ENCODE data around the gene ERN1.

Gene ERN1

DNA sequence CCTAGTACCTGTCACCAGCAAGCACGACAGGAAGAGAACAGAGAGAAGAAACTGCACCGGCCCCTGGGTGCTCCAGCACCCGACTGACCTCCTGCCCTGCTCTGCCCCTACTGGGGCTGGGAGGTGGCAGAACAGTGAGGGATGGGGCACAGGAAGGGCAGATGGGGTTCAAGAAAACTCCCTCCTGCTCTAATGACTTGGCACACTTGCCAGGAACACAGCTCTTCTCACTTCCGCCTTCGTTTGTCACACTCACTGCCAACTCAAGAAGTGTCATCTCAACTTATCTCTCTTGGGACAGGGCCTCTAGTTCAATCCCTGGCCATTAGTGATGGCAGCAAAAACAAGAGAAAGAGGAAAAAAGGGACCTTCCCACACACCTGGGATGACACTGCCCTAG, 66.9 kb downstream of the ERN1 start:
- Histone ChIP-seq H3K4me3 (no peak overlapping the region), H3K27ac (no peak overlapping the region), H3K27me3 (no peaks in the 10 kb centered on the region), H3K9me3 (no peaks in the 10 kb centered on the region), H3K36me3 (peaks cover 14 to 95% (median 43%) of the 10 kb centered on the region in 3 donors), H3K4me1 (no peaks in the 10 kb centered on the region)
- intact Hi-C loops (cut with DNase I; ENCODE audit: low total_unique reads) = loop anchor here (10.0 kb wide), 1 partner anchor 72 kb away; the partner anchor contains the start of gene ERN1
- no peak for DNase-seq
- TF ChIP-seq, protein P1, sequence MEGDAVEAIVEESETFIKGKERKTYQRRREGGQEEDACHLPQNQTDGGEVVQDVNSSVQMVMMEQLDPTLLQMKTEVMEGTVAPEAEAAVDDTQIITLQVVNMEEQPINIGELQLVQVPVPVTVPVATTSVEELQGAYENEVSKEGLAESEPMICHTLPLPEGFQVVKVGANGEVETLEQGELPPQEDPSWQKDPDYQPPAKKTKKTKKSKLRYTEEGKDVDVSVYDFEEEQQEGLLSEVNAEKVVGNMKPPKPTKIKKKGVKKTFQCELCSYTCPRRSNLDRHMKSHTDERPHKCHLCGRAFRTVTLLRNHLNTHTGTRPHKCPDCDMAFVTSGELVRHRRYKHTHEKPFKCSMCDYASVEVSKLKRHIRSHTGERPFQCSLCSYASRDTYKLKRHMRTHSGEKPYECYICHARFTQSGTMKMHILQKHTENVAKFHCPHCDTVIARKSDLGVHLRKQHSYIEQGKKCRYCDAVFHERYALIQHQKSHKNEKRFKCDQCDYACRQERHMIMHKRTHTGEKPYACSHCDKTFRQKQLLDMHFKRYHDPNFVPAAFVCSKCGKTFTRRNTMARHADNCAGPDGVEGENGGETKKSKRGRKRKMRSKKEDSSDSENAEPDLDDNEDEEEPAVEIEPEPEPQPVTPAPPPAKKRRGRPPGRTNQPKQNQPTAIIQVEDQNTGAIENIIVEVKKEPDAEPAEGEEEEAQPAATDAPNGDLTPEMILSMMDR (IDR thresholded peaks at IDR 0.05) = no peak

DNA sequence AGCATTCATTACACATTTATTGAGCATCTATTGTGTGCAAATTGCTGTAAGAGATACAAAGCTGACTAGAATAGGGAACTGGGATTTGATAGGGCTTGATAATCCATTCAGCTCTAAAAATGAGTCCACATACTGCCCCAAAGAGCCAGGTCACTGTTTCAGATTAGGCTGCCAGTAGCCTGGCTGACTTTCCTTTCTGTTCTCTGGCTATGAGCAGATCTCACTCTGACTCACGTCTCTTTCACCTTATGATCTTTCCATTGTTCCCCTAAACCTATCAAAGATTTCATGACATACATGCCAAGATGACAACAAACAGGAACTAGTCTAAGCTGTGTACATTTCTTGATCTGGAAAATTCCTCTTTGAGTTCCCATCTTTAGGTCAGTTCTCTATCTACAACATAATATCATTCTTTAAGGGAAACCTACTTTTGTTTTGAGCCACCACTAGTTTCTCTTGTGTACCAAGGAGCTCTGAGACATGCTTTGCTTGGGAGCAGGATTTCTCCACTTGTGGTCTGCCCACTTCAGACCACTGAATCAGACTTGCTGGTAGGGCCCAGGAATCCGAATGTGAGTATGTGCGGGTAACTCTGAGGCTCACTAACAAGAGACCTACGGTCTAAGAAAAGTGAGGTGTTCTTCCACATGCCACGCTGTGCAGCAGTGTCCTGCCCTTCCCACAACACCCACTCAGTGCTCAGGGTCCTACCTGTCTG, 68.6 kb downstream of the ERN1 start:
- H3K4me3 ChIP-seq = no peak overlapping the region
- H3K27ac ChIP-seq = no peak overlapping the region
- TF ChIP-seq, protein P1 (IDR thresholded peaks at IDR 0.05) = no peak
- no peaks in the 10 kb centered on the region for H3K4me1 ChIP-seq
- no peaks in the 10 kb centered on the region for H3K9me3 ChIP-seq
- intact Hi-C loops (cut with DNase I; ENCODE audit: low total_unique reads) = loop anchor here (10.0 kb wide), 1 partner anchor 73 kb away; the partner anchor contains the start of gene ERN1
- H3K36me3 ChIP-seq = peaks cover 19 to 94% (median 36%) of the 10 kb centered on the region in 3 donors
- H3K27me3 ChIP-seq = no peaks in the 10 kb centered on the region
- no peak for DNase-seq

DNA sequence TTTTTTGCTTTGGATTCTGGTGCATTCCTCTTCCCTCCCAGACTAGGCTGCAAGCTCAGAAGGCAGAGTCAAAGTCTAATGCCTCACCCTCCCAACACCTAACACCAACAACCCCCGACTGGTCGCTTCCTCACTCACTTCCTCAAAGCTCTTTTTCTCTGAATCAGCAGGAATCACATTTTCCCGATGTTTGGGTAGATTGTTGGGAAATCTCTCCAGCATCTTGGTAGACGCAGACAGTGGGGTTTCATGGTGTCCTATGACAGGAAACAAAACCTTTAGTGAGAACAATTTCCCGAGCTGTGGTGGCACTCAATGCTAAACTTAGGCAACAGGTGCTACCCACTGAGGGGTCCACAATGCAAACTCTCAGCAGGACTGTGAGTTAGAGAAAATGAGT, 69.6 kb downstream of the ERN1 start:
- peaks cover 29 to 94% (median 43%) of the 10 kb centered on the region in 3 donors for H3K36me3 ChIP-seq
- no peak for DNase-seq
- no peaks in the 10 kb centered on the region for H3K27me3 ChIP-seq
- H3K4me3 ChIP-seq = no peak overlapping the region
- no peaks in the 10 kb centered on the region for H3K9me3 ChIP-seq
- no peaks in the 10 kb centered on the region for H3K4me1 ChIP-seq
- TF ChIP-seq, protein P1 (IDR thresholded peaks at IDR 0.05) = no peak
- intact Hi-C loops (cut with DNase I; ENCODE audit: low total_unique reads) = loop anchor here (10.0 kb wide), 1 partner anchor 74 kb away; the partner anchor contains the start of gene ERN1
- H3K27ac ChIP-seq = no peak overlapping the region

DNA sequence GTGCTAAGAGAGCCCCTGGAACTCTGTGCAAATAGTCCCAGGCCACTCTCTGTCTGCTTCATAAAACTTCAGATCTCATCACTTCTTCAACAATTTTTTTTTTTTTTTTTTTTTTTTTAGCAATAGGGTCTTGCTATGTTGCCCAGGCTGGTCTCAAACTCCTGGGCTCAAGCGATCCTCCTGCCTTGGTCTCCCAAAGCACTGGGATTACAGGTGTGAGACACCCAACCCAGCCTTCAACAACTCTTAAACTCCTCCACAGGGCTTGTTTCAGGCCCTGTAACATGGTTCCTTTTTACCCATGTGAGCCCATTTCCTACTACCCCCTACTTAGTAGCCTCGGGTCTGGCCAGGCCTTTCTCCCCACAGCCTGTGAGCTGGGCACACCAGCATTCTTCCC, 70.2 kb downstream of the ERN1 start:
- H3K4me1 ChIP-seq = no peaks in the 10 kb centered on the region
- TF ChIP-seq, protein P1 (IDR thresholded peaks at IDR 0.05) = no peak
- peaks cover 33 to 94% (median 48%) of the 10 kb centered on the region in 3 donors for H3K36me3 ChIP-seq
- H3K27ac ChIP-seq = no peak overlapping the region
- H3K27me3 ChIP-seq = no peaks in the 10 kb centered on the region
- no peaks in the 10 kb centered on the region for H3K9me3 ChIP-seq
- intact Hi-C loops (cut with DNase I; ENCODE audit: low total_unique reads) = loop anchor here (10.0 kb wide), 2 partner anchors 75 to 235 kb away; partner anchors contain the start of gene ERN1
- H3K4me3 ChIP-seq = no peak overlapping the region
- no peak for DNase-seq

DNA sequence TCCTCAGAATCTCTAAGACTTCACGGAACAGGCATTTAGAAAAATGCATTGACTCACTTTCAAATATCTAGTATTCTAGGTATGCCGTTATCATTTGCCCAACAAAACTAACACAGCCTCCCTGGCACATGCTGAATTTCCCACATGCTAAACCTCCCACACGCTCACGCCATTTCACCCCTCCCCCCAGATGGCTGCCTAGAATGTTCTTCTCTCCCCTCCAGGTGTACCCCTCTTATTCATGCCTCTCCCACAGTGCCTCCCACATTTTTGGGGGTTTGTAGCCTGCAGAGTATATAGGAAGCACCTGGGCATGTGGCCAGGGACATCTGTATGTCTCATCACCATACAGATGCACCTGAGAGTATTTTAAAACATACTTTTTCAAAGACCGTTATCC, 71.3 kb downstream of the ERN1 start:
- intact Hi-C loops (cut with DNase I; ENCODE audit: low total_unique reads) = loop anchor here (10.0 kb wide), 1 partner anchor 236 kb away; no protein-coding TSS in a partner anchor
- DNase-seq = no peak
- H3K9me3 ChIP-seq = no peaks in the 10 kb centered on the region
- no peak overlapping the region for H3K4me3 ChIP-seq
- peaks cover 41 to 94% (median 60%) of the 10 kb centered on the region in 3 donors for H3K36me3 ChIP-seq
- no peaks in the 10 kb centered on the region for H3K4me1 ChIP-seq
- no peaks in the 10 kb centered on the region for H3K27me3 ChIP-seq
- TF ChIP-seq, protein P1 (IDR thresholded peaks at IDR 0.05) = no peak
- H3K27ac ChIP-seq = no peak overlapping the region

Data from tibial artery (tissue), 4 donors.